PC-9 (cell line): ENCODE results near the gene LMF1. TPM values are rescaled to one million over a fixed set of nuclear protein-coding genes. Genes with fewer than 3 reads are reported as not detected.
A peak's percentile ranks its signal among the peaks of the same experiment; 100 is the strongest.

Experiments
- BruUV-seq: library from RNA; stranded (reverse); fragments of 400-500 nt; replicated peaks from 2 replicates; lab custom pipeline; 2021; lab: Mats Ljungman, UMichigan
- CTCF ChIA-PET: fragments of 300-600 bp; sonication (Branson Sonifier 250); formaldehyde crosslinking; loops from one replicate; lab custom pipeline; 2022; ENCODE audit warnings: antibody characterized with exemption; lab: Charles Lee
- POLR2A ChIA-PET: fragments of 300-600 bp; sonication (Branson Sonifier 250); formaldehyde crosslinking; loops from one replicate; lab custom pipeline; 2022; ENCODE audit warnings: antibody characterized with exemption; ENCODE audit not compliant: unreplicated experiment; lab: Charles Lee
- DNase-seq, 2 experiments: peaks; one replicate each; pipeline versions ENCODE4 v3.0.0 to v3.0.0-alpha.2; 2015 to 2022; ENCODE audit warnings: mixed read lengths in 1 of 2
- H2AFZ ChIP-seq: fragments of 200-600 bp; sonication (generic); 2 replicates; pipeline ENCODE4 v1.8.1; 2017; ENCODE audit warnings: antibody characterized with exemption
- H3F3A ChIP-seq: fragments of 200-600 bp; sonication (generic); 2 replicates; pipeline ENCODE4 v1.8.1; 2017; ENCODE audit warnings: antibody characterized with exemption, mild to moderate bottlenecking, low read depth; ENCODE audit not compliant: insufficient read depth
- H3K27ac ChIP-seq: fragments of 200-600 bp; sonication (generic); 2 replicates; pipeline ENCODE4 v1.6.1; 2016; ENCODE audit warnings: mixed run types
- H3K27me3 ChIP-seq: fragments of 200-600 bp; sonication (generic); 2 replicates; pipeline ENCODE4 v1.6.1; 2016; ENCODE audit warnings: low read depth, mixed run types; ENCODE audit not compliant: insufficient read depth
- H3K36me3 ChIP-seq: fragments of 200-600 bp; sonication (generic); 2 replicates; pipeline ENCODE4 v1.6.1; 2016; ENCODE audit warnings: low read depth, mixed run types
- H3K4me1 ChIP-seq: fragments of 200-600 bp; sonication (generic); replicated peaks from 2 replicates; pipeline ENCODE4 v1.6.1; 2016; ENCODE audit warnings: mixed run types; ENCODE audit not compliant: insufficient read depth
- H3K4me2 ChIP-seq: fragments of 200-600 bp; sonication (generic); 2 replicates; pipeline ENCODE4 v1.6.1; 2017; ENCODE audit warnings: mixed run types
- H3K4me3 ChIP-seq: fragments of 200-600 bp; sonication (generic); 2 replicates; pipeline ENCODE4 v1.6.1; 2016; ENCODE audit warnings: mixed run types
- H3K79me2 ChIP-seq: fragments of 200-600 bp; sonication (generic); 2 replicates; pipeline ENCODE4 v1.6.1; 2017; ENCODE audit warnings: low read depth, mixed run types
- H3K9me2 ChIP-seq: fragments of 200-600 bp; sonication (generic); 2 replicates; pipeline ENCODE4 v1.8.1; 2017; ENCODE audit warnings: mild to moderate bottlenecking; ENCODE audit not compliant: insufficient read depth
- H3K9me3 ChIP-seq: fragments of 200-600 bp; sonication (generic); 2 replicates; pipeline ENCODE4 v1.8.1; 2016; ENCODE audit warnings: low read depth; ENCODE audit not compliant: insufficient read depth
- H4K20me1 ChIP-seq: fragments of 200-600 bp; sonication (generic); 2 replicates; pipeline ENCODE4 v1.8.1; 2017; ENCODE audit not compliant: insufficient read depth
- EZH2 ChIP-seq: fragments of 200-600 bp; sonication (generic); IDR thresholded peaks from 2 replicates; pipeline ENCODE4 v1.8.0; 2017; ENCODE audit warnings: antibody characterized with exemption, low read depth
- intact Hi-C: fragments of 100-400 bp; cut with micrococcal nuclease; formaldehyde crosslinking; loops from one replicate; pipeline ENCODE4 v1.10.0; 2022; ENCODE audit not compliant: unreplicated experiment
- total RNA-seq: library from RNA; stranded (reverse); gene quantifications from 2 replicates; pipeline ENCODE4 v1.2.3, GENCODE V29; 2021
- TF ChIP-seq, protein P1 (sequence below): fragments of 200-600 bp; sonication (generic); conservative IDR thresholded peaks from 2 replicates; pipeline ENCODE4 v1.6.1; 2017; ENCODE audit warnings: mixed run types, antibody characterized with exemption, mild to moderate bottlenecking, moderate library complexity

The LMF1 gene
- total RNA-seq, 1 experiment from 2014 or later, result 31.3 TPM

DNA sequence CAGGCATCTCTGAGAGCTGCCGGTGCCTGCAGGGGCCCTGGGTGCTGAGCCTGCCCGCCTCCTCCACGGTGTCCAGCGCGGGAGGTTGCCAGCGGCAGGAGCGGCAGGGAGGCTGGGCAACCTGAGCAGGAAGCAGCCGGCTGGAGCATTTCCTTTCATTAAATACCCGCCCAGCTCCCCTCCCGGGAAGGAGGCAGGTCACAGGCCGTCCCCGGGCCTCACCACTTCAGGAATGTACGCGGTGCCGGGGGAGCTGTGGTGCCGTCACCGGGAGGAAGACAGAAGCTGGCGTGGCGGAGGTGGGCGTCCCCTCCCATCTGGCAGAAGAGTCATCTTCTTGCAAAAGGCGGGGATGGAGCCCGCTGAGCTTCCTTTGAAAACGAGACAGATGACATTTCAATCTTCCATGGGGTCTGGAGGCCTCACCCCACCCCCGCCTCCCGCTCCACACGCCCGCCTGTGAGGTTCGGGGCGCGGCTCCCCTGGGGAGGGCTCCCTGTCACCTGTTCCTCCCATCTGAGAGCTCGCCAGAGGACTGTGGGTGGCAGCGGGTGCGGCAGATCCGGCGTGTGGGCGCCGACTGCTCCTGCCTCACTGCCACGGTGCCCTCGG lies 26.8 kb upstream of the LMF1 start:
- no peak overlapping the region for H3K27ac ChIP-seq
- H2AFZ ChIP-seq, result peak overlapping the region; percentile 66
- POLR2A ChIA-PET, result interaction anchor here (0.5 to 0.7 kb wide), 4 partner anchors 16 to 307 kb away, joined by 3 to 20 read pairs (median 6); no protein-coding TSS in a partner anchor
- no peaks in the 10 kb centered on the region for H3K79me2 ChIP-seq
- no peaks in the 10 kb centered on the region for H3K9me2 ChIP-seq
- peaks cover 5% of the 10 kb centered on the region; the same call in 1 of the 2 replicates for H3F3A ChIP-seq
- DNase-seq, result peak; percentile 69 to 88
- peak overlapping the region; percentile 82 for H3K4me2 ChIP-seq
- H3K4me1 ChIP-seq, result peaks cover 21% of the 10 kb centered on the region
- intact Hi-C loops, result no loop called here
- no peaks in the 10 kb centered on the region for H4K20me1 ChIP-seq
- CTCF ChIA-PET, result no interaction called here
- no peaks in the 10 kb centered on the region for H3K9me3 ChIP-seq
- H3K36me3 ChIP-seq, result no peaks in the 10 kb centered on the region
- H3K4me3 ChIP-seq, result peak overlapping the region; percentile 44; the same call in 1 of the 2 replicates
- no peak for TF ChIP-seq EZH2
- TF ChIP-seq, protein P1, sequence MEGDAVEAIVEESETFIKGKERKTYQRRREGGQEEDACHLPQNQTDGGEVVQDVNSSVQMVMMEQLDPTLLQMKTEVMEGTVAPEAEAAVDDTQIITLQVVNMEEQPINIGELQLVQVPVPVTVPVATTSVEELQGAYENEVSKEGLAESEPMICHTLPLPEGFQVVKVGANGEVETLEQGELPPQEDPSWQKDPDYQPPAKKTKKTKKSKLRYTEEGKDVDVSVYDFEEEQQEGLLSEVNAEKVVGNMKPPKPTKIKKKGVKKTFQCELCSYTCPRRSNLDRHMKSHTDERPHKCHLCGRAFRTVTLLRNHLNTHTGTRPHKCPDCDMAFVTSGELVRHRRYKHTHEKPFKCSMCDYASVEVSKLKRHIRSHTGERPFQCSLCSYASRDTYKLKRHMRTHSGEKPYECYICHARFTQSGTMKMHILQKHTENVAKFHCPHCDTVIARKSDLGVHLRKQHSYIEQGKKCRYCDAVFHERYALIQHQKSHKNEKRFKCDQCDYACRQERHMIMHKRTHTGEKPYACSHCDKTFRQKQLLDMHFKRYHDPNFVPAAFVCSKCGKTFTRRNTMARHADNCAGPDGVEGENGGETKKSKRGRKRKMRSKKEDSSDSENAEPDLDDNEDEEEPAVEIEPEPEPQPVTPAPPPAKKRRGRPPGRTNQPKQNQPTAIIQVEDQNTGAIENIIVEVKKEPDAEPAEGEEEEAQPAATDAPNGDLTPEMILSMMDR, result no peak
- peaks cover 57% of the 10 kb centered on the region for H3K27me3 ChIP-seq
- no TSS peak for BruUV-seq

- Histone ChIP-seq H3K27me3 (peaks cover 66% of the 10 kb centered on the region), H3K27ac (no peak overlapping the region)
- TF ChIP-seq EZH2, result no peak
- TF ChIP-seq, protein P1, result no peak
Observed at GRCh38 chr16:996681-997080, 25.9 kb upstream of the LMF1 start.

DNA sequence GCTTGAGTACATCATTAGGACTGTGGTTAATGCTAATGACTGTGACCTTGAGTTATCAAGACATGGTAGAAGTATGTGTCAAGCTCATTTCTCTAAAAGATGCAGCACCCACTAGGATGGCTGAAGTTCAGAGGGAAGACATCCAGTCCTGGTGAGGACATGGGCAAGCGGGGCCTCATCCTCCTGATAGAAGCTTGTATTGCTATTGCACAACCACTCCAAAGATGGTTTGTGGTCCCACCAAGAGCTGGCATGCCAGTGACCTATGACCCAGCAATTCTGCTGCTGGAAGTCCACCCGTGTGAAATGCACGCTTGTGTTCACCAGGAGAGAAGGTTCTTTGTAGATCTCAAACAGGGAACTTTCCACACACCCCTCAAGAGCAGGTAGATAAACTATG lies 25.0 kb upstream of the LMF1 start:
- Histone ChIP-seq H2AFZ (no peak overlapping the region), H3K4me2 (no peak overlapping the region), H3K27me3 (peaks cover 69% of the 10 kb centered on the region), H3K36me3 (no peaks in the 10 kb centered on the region), H3K79me2 (no peaks in the 10 kb centered on the region), H3K9me2 (no peaks in the 10 kb centered on the region), H4K20me1 (no peaks in the 10 kb centered on the region), H3K9me3 (no peaks in the 10 kb centered on the region), H3K27ac (no peak overlapping the region), H3F3A (peaks cover 5% of the 10 kb centered on the region; the same call in 1 of the 2 replicates), H3K4me1 (peaks cover 15% of the 10 kb centered on the region), H3K4me3 (no peak overlapping the region)
- TF ChIP-seq EZH2, result no peak
- TF ChIP-seq, protein P1, result no peak
- no peak for DNase-seq
- BruUV-seq, result no TSS peak
- ChIA-PET CTCF (no interaction called here), POLR2A (no interaction called here)
- intact Hi-C loops, result no loop called here

More at GRCh38 chr16:996681-997080, 25.9 kb upstream of the LMF1 start:
- intact Hi-C loops, result no loop called here
- H2AFZ ChIP-seq, result no peak overlapping the region
- no peaks in the 10 kb centered on the region for H3K36me3 ChIP-seq
- ChIA-PET POLR2A (no interaction called here), CTCF (interaction anchor here (0.6 kb wide), 1 partner anchor 11 kb away, joined by 3 read pairs; no protein-coding TSS in a partner anchor)
- H3K4me1 ChIP-seq, result peaks cover 15% of the 10 kb centered on the region
- H3F3A ChIP-seq, result peaks cover 5% of the 10 kb centered on the region; the same call in 1 of the 2 replicates
- no peaks in the 10 kb centered on the region for H4K20me1 ChIP-seq
- no peaks in the 10 kb centered on the region for H3K9me3 ChIP-seq
- no peak for DNase-seq
- H3K4me2 ChIP-seq, result peak overlapping the region; percentile 82
- no peak overlapping the region for H3K4me3 ChIP-seq
- no peaks in the 10 kb centered on the region for H3K79me2 ChIP-seq
- no peaks in the 10 kb centered on the region for H3K9me2 ChIP-seq
- BruUV-seq, result no TSS peak
